Measurements from ENCODE around the gene NPY4R2.
"Not testable (repeated sequence)": the region's sequence is repeated elsewhere in the genome, so short reads cannot be mapped to it uniquely, and the experiment has no call there.

The NPY4R2 gene

GRCh38 chr10:47933462-47933861 is 15.0 kb downstream of the NPY4R2 start:
- not testable (repeated sequence) for DNase-seq (ENCODE audit: low spot score)

GRCh38 chr10:47936772-47937228 is 18.3 kb downstream of the NPY4R2 start:
- not testable (repeated sequence) for DNase-seq (ENCODE audit: low spot score)

- not testable (repeated sequence) for DNase-seq (ENCODE audit: low spot score)
Measured at GRCh38 chr10:47937634-47938033, 19.2 kb downstream of the NPY4R2 start.

GRCh38 chr10:47940821-47941220 is 22.4 kb downstream of the NPY4R2 start:
- DNase-seq (ENCODE audit: low spot score), result not testable (repeated sequence)

- DNase-seq (ENCODE audit: low spot score), result not testable (repeated sequence)
Measured at GRCh38 chr10:47941379-47941778, 22.9 kb downstream of the NPY4R2 start.

- DNase-seq (ENCODE audit: low spot score), result not testable (repeated sequence)
Measured at GRCh38 chr10:47942351-47943019, 24.0 kb downstream of the NPY4R2 start.

GRCh38 chr10:47943328-47943727 is 24.9 kb downstream of the NPY4R2 start:
- DNase-seq (ENCODE audit: low spot score), result not testable (repeated sequence)

GRCh38 chr10:47947424-47947823 is 29.0 kb downstream of the NPY4R2 start:
- DNase-seq (ENCODE audit: low spot score), result not testable (repeated sequence)

- not testable (repeated sequence) for DNase-seq (ENCODE audit: low spot score)
Measured at GRCh38 chr10:47957158-47957557, 38.7 kb downstream of the NPY4R2 start.

- DNase-seq (ENCODE audit: low spot score), result not testable (repeated sequence)
Measured at GRCh38 chr10:47959677-47960076, 41.2 kb downstream of the NPY4R2 start.

GRCh38 chr10:47960699-47961098 is 42.2 kb downstream of the NPY4R2 start:
- DNase-seq (ENCODE audit: low spot score), result not testable (repeated sequence)

GRCh38 chr10:47962785-47963184 is 44.3 kb downstream of the NPY4R2 start:
- not testable (repeated sequence) for DNase-seq (ENCODE audit: low spot score)

- DNase-seq (ENCODE audit: low spot score), result not testable (repeated sequence)
Measured at GRCh38 chr10:47964280-47965063, 46.0 kb downstream of the NPY4R2 start.

- DNase-seq (ENCODE audit: low spot score), result not testable (repeated sequence)
Measured at GRCh38 chr10:47968988-47969387, 50.5 kb downstream of the NPY4R2 start.

- not testable (repeated sequence) for DNase-seq (ENCODE audit: low spot score)
Measured at GRCh38 chr10:47970047-47970446, 51.6 kb downstream of the NPY4R2 start.

GRCh38 chr10:47971598-47971997 is 53.1 kb downstream of the NPY4R2 start:
- not testable (repeated sequence) for DNase-seq (ENCODE audit: low spot score)

- not testable (repeated sequence) for DNase-seq (ENCODE audit: low spot score)
Measured at GRCh38 chr10:47972077-47972476, 53.6 kb downstream of the NPY4R2 start.
